HG02642 (cell line): ENCODE results near the gene CALHM6.

Source experiments
- ATAC-seq: cut with Tn5 transposase; IDR thresholded peaks from one replicate; pipeline ENCODE4 v1.9.1; 2021; ENCODE audit warnings: mild to moderate bottlenecking; ENCODE audit not compliant: unreplicated experiment, poor library complexity

Gene CALHM6

GRCh38 chr6:116461331-116461931 lies at the start of gene CALHM6:
CALHM6 (plus strand) TSS chr6:116461375; CDS start chr6:116461930, 555 bp downstream.
- ATAC-seq: no peak

GRCh38 chr6:116412270-116412669 lies 48.9 kb upstream of the CALHM6 start:
- ATAC-seq: no peak

GRCh38 chr6:116413357-116413756 lies 47.8 kb upstream of the CALHM6 start:
- ATAC-seq: no peak

- ATAC-seq: no peak
Measured at GRCh38 chr6:116417661-116418060, 43.5 kb upstream of the CALHM6 start.

GRCh38 chr6:116419069-116419786 lies 41.9 kb upstream of the CALHM6 start:
- ATAC-seq: no peak

- ATAC-seq: no peak
Measured at GRCh38 chr6:116420341-116420740, 40.8 kb upstream of the CALHM6 start.

GRCh38 chr6:116422238-116422637 lies 38.9 kb upstream of the CALHM6 start:
- ATAC-seq: no peak

GRCh38 chr6:116424001-116424400 lies 37.2 kb upstream of the CALHM6 start:
- ATAC-seq: no peak

- ATAC-seq: no peak
Measured at GRCh38 chr6:116426551-116426950, 34.6 kb upstream of the CALHM6 start.

GRCh38 chr6:116429111-116429510 lies 32.1 kb upstream of the CALHM6 start:
- no peak for ATAC-seq

GRCh38 chr6:116430860-116431259 lies 30.3 kb upstream of the CALHM6 start:
- no peak for ATAC-seq

GRCh38 chr6:116431964-116432595 lies 29.1 kb upstream of the CALHM6 start:
- ATAC-seq: no peak

GRCh38 chr6:116433206-116433712 lies 27.9 kb upstream of the CALHM6 start:
- no peak for ATAC-seq

GRCh38 chr6:116434056-116434725 lies 27.0 kb upstream of the CALHM6 start:
- ATAC-seq: no peak

- no peak for ATAC-seq
Measured at GRCh38 chr6:116436586-116436985, 24.6 kb upstream of the CALHM6 start.

GRCh38 chr6:116437656-116438055 lies 23.5 kb upstream of the CALHM6 start:
- ATAC-seq: no peak

GRCh38 chr6:116438590-116439448 lies 22.4 kb upstream of the CALHM6 start:
- no peak for ATAC-seq

- ATAC-seq: no peak
Measured at GRCh38 chr6:116439522-116440051, 21.6 kb upstream of the CALHM6 start.

GRCh38 chr6:116443105-116443504 lies 18.1 kb upstream of the CALHM6 start:
- no peak for ATAC-seq

GRCh38 chr6:116444092-116444491 lies 17.1 kb upstream of the CALHM6 start:
- peak; percentile 65 for ATAC-seq
